PC-9 (cell line): ENCODE measurements around the gene LYRM2.

Experiments used
- CTCF ChIP-seq: fragments of 200-600 bp; sonication (generic); conservative IDR thresholded peaks from 2 replicates; pipeline ENCODE4 v1.6.1; 2017; ENCODE audit warnings: mixed run types, antibody characterized with exemption, mild to moderate bottlenecking, moderate library complexity
- EZH2 ChIP-seq: fragments of 200-600 bp; sonication (generic); IDR thresholded peaks from 2 replicates; pipeline ENCODE4 v1.8.0; 2017; ENCODE audit warnings: antibody characterized with exemption, low read depth

GRCh38 chr6:89583559-89583958 lies 55.0 kb downstream of the LYRM2 start:
- TF ChIP-seq EZH2 (no peak), CTCF (no peak)
